A673 (cell line): ENCODE data around the gene EYS. TPM values are rescaled to one million over a fixed set of nuclear protein-coding genes. Genes with fewer than 3 reads are reported as not detected.

Experiments used
- BruUV-seq: library from RNA; stranded (reverse); fragments of 400-500 nt; replicated peaks from 2 replicates; lab custom pipeline; 2021; lab: Mats Ljungman, UMichigan
- CTCF ChIA-PET: fragments of 300-600 bp; sonication (Branson Sonifier 250); formaldehyde crosslinking; loops from one replicate; lab custom pipeline; 2022; ENCODE audit warnings: antibody characterized with exemption; lab: Charles Lee
- POLR2A ChIA-PET: fragments of 300-600 bp; sonication (Branson Sonifier 250); formaldehyde crosslinking; loops from one replicate; lab custom pipeline; 2022; ENCODE audit warnings: antibody characterized with exemption; ENCODE audit not compliant: low non-redundant PET; lab: Charles Lee
- DNase-seq: peaks from one replicate; pipeline ENCODE4 v3.0.0-alpha.2; 2015; ENCODE audit warnings: low spot score
- H3K27ac ChIP-seq: fragments of 200-600 bp; sonication (generic); 2 replicates; pipeline ENCODE4 v1.5.1; 2016; ENCODE audit warnings: mixed run types, low read depth, mild to moderate bottlenecking, mixed read lengths, antibody characterized with exemption, low read length; ENCODE audit not compliant: poor library complexity, severe bottlenecking
- H3K27me3 ChIP-seq: fragments of 200-600 bp; sonication (generic); replicated peaks from 2 replicates; pipeline ENCODE4 v1.6.1; 2017; ENCODE audit warnings: mixed run types, low read depth, mild to moderate bottlenecking, mixed read lengths, antibody characterized with exemption, low read length; ENCODE audit not compliant: insufficient read depth, poor library complexity
- H3K36me3 ChIP-seq: fragments of 200-600 bp; sonication (generic); 2 replicates; pipeline ENCODE4 v1.6.1; 2016; ENCODE audit warnings: mixed run types, mild to moderate bottlenecking, mixed read lengths, antibody characterized with exemption, low read length; ENCODE audit not compliant: insufficient read depth, poor library complexity, severe bottlenecking
- H3K4me1 ChIP-seq: fragments of 200-600 bp; sonication (generic); 2 replicates; pipeline ENCODE4 v1.6.1; 2017; ENCODE audit warnings: mixed run types, mild to moderate bottlenecking, mixed read lengths, antibody characterized with exemption, low read length; ENCODE audit not compliant: insufficient read depth, poor library complexity, severe bottlenecking
- H3K4me3 ChIP-seq: fragments of 200-600 bp; sonication (generic); 2 replicates; pipeline ENCODE4 v1.5.1; 2016; ENCODE audit warnings: low read depth, mixed run types, mild to moderate bottlenecking, mixed read lengths, low read length; ENCODE audit not compliant: poor library complexity, severe bottlenecking
- H3K9me3 ChIP-seq: fragments of 200-600 bp; sonication (generic); 2 replicates; pipeline ENCODE4 v1.6.1; 2016; ENCODE audit warnings: mixed run types, low read depth, mild to moderate bottlenecking, mixed read lengths, antibody characterized with exemption, low read length; ENCODE audit not compliant: poor library complexity, severe bottlenecking
- EZH2 ChIP-seq: fragments of 200-600 bp; sonication (generic); IDR thresholded peaks from 2 replicates; pipeline ENCODE4 v1.6.1; 2017; ENCODE audit warnings: borderline replicate concordance, low read depth, mild to moderate bottlenecking, mixed read lengths, antibody characterized with exemption, low read length; ENCODE audit not compliant: poor library complexity, severe bottlenecking
- intact Hi-C: fragments of 100-400 bp; cut with micrococcal nuclease; formaldehyde crosslinking; loops from one replicate; pipeline ENCODE4 v1.10.0; 2022; ENCODE audit not compliant: unreplicated experiment
- total RNA-seq: library from RNA; stranded (reverse); gene quantifications from 2 replicates; pipeline ENCODE4 v1.2.3, GENCODE V29; 2021
- TF ChIP-seq, protein P1 (sequence below): fragments of 300-800, 200-600 bp; sonication (generic); conservative IDR thresholded peaks from 2 replicates; pipeline ENCODE4 v1.5.1; 2017; ENCODE audit warnings: low read depth, mild to moderate bottlenecking, antibody characterized with exemption, low read length, moderate library complexity, mixed read lengths

Gene EYS
- total RNA-seq, 1 experiment from 2014 or later, result 0.47 TPM

GRCh38 chr6:63807056-63807455 is 1900.0 kb downstream of the EYS start:
- peaks cover 48% of the 10 kb centered on the region for H3K4me1 ChIP-seq
- no peak for TF ChIP-seq EZH2
- TF ChIP-seq, protein P1, sequence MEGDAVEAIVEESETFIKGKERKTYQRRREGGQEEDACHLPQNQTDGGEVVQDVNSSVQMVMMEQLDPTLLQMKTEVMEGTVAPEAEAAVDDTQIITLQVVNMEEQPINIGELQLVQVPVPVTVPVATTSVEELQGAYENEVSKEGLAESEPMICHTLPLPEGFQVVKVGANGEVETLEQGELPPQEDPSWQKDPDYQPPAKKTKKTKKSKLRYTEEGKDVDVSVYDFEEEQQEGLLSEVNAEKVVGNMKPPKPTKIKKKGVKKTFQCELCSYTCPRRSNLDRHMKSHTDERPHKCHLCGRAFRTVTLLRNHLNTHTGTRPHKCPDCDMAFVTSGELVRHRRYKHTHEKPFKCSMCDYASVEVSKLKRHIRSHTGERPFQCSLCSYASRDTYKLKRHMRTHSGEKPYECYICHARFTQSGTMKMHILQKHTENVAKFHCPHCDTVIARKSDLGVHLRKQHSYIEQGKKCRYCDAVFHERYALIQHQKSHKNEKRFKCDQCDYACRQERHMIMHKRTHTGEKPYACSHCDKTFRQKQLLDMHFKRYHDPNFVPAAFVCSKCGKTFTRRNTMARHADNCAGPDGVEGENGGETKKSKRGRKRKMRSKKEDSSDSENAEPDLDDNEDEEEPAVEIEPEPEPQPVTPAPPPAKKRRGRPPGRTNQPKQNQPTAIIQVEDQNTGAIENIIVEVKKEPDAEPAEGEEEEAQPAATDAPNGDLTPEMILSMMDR, result no peak
- intact Hi-C loops, result no loop called here
- ChIA-PET CTCF (interaction anchor here (1.3 kb wide), 1 partner anchor 10 kb away, joined by 4 read pairs; no protein-coding TSS in a partner anchor), POLR2A (interaction anchor here (0.7 kb wide), 1 partner anchor 549 kb away, joined by 4 read pairs; no protein-coding TSS in a partner anchor)
- DNase-seq, result peak; percentile 93
- no peaks in the 10 kb centered on the region for H3K9me3 ChIP-seq
- H3K36me3 ChIP-seq, result no peaks in the 10 kb centered on the region
- H3K27me3 ChIP-seq, result no peaks in the 10 kb centered on the region
- peak overlapping the region; percentile 36 for H3K4me3 ChIP-seq
- H3K27ac ChIP-seq, result peak overlapping the region; percentile 97
- BruUV-seq, result no TSS peak

GRCh38 chr6:63806573-63806913 is 1900.5 kb downstream of the EYS start:
- peaks cover 48% of the 10 kb centered on the region for H3K4me1 ChIP-seq

DNA sequence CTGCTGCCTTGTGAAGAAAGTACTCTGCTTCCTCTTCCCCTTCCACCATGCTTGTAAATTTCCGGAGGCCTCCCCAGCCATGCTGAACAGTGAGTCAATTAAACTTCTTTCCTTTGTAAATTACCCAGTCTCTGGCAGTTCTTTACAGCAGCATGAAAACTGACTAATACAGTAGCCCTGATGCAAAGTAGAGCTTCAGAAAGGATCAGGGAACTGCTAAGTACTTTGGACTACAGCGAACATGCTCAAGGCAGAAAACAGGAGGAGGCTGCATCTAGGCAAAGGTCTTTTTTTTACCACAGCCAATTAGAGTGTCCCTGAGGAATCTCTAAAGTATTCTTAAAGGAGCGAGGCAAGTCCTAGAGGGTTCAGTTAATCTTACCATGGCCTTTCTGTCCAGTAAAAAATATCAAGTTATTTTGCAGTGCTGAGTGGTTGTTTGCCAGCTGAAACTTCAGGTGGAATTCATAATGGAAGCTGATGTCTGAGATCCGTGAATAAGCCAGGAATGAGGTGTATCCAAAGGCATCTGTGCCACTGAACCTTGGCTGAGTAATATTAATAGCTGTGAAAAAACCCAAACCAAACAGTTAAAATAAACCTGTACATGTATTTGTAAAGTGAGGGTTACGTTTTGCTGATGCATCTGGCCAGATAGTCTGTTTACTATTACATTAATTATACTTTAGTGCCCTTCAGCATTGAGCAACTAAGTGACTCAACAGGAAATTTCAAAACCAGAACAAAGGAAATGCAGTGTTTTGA is 1901.0 kb downstream of the EYS start:
- TF ChIP-seq, protein P1, result no peak
- TF ChIP-seq EZH2, result no peak
- CTCF ChIA-PET, result interaction anchor here (1.3 kb wide), 1 partner anchor 11 kb away, joined by 4 read pairs; no protein-coding TSS in a partner anchor

More at GRCh38 chr6:63806573-63806913, 1900.5 kb downstream of the EYS start:
- no peak for DNase-seq
- ChIA-PET POLR2A (interaction anchor here (0.7 kb wide), 1 partner anchor 550 kb away, joined by 4 read pairs; no protein-coding TSS in a partner anchor), CTCF (interaction anchor here (1.3 kb wide), 1 partner anchor 11 kb away, joined by 4 read pairs; no protein-coding TSS in a partner anchor)
- Histone ChIP-seq H3K36me3 (no peaks in the 10 kb centered on the region), H3K9me3 (no peaks in the 10 kb centered on the region), H3K4me3 (peak overlapping the region; percentile 36), H3K27me3 (no peaks in the 10 kb centered on the region), H3K27ac (peak overlapping the region; percentile 97)
- no TSS peak for BruUV-seq
- intact Hi-C loops, result no loop called here
- TF ChIP-seq EZH2, result no peak
- TF ChIP-seq, protein P1, result no peak

More for the DNA sequence above, 1901.0 kb downstream of the EYS start:
- H3K4me3 ChIP-seq, result peak overlapping the region; percentile 36
- peaks cover 48% of the 10 kb centered on the region for H3K4me1 ChIP-seq
- DNase-seq, result peak; percentile 90
- H3K27ac ChIP-seq, result peak overlapping the region; percentile 97
- no peaks in the 10 kb centered on the region for H3K9me3 ChIP-seq
- intact Hi-C loops, result no loop called here
- H3K36me3 ChIP-seq, result no peaks in the 10 kb centered on the region
- H3K27me3 ChIP-seq, result no peaks in the 10 kb centered on the region
- POLR2A ChIA-PET, result interaction anchor here (0.7 kb wide), 2 partner anchors 176 to 550 kb away, joined by 3 to 4 read pairs; no protein-coding TSS in a partner anchor
- TSS peak; percentile 70 for BruUV-seq
